SKM-1 treated with dmso at 0.1 percent for 144 hours (cell line): ENCODE data around the gene TDRD9.

ENCODE experiments used
- DNase-seq: peaks from one replicate; lab custom pipeline; 2025; ENCODE audit not compliant: unreplicated experiment; lab: John Stamatoyannopoulos, UW

TDRD9 gene

GRCh38 chr14:103984196-103984595 lies 55.9 kb downstream of the TDRD9 start:
- no peak for DNase-seq

DNA sequence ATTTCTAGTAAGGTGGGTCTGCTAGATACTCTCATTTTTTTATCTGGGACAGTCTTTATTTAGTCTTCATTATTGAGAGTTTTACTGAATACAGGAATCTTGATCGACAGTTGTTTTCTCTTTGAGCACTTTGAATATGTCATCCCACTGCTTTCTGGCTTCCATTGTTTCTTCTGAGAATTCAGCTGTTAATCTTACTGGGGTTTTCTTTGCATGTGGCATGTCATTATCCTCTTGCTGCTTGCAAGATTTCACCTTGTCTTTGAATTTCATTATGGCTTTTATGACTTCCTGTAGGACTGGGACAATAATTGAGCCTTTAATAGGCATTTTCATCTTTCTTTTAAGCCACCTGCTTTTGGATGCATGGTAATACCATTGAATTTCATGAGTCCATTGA lies 60.8 kb downstream of the TDRD9 start:
- DNase-seq, result no peak

- no peak for DNase-seq
Measured at GRCh38 chr14:103989964-103990363, 61.7 kb downstream of the TDRD9 start.

GRCh38 chr14:103994535-103995184 lies 66.4 kb downstream of the TDRD9 start:
- no peak for DNase-seq

DNA sequence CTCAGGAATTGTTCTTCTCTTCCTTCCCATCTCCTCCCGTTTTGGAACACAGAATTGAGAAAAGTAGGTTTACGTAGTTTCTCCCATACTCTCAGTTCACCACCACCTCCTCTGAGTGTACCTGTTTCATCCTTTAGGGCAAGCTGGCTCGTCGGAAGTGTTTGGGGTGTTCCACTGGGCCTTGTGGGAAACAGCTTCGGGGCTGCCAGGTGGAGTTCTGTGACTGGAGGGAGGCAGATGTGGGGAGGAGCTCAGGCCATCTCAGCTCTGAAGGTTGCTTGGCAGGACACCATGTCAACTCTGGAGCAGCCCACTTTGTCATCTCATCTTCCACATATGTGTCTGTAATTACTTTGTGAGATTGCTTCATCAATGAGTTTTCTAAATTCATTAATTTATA lies 67.6 kb downstream of the TDRD9 start:
- DNase-seq, result no peak

GRCh38 chr14:103997391-103997790 lies 69.1 kb downstream of the TDRD9 start:
- no peak for DNase-seq

GRCh38 chr14:103998027-103998426 lies 69.8 kb downstream of the TDRD9 start:
- no peak for DNase-seq

DNA sequence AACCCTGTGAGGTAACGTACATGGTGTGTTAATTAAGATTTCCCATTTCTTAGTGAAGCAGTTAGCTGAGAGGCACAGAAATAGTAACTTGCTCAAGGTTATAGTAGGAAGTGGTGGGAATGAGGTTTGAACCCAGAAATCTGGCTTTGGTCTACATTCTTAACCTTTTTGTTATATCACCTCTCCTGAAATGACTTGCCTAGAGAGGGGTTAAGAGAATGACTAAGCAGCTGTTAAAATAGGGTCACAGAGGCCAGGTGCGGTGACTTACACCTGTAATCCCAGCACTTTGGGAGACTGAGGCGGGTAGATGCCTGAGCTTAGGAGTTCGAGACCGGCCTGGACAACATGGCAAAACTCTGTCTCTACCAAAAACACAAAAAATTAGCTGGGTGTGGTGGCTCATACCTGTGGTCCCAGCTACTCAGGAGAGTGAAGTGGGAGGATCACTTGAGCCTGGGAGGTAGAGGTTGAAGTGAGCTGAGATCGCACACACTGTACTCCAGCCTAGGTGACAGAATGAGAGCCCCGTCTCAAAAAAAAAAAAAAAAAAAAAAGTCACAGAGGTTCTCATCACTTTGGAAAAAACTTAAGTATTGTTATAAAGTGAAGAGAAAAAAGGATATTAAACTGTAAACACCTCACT lies 71.7 kb downstream of the TDRD9 start:
- no peak for DNase-seq

DNA sequence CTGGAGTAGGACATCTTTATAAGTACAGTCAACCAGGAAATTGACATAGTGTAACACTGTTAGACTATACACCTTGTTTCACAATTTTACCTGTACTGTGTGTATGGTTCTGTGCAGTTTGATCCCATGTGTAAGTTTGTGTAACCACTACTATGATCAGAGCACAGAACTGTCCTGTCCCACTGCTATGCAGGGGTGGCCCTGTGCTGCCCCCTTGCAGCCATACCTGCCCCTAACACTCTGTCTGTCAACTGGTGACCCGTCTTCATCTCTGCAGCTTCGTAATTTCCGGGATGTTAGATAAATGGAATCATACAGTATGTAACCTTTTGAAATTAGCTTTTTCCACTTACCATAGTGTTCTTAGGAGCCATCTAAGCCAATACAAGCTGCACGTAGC lies 72.7 kb downstream of the TDRD9 start:
- no peak for DNase-seq

DNA sequence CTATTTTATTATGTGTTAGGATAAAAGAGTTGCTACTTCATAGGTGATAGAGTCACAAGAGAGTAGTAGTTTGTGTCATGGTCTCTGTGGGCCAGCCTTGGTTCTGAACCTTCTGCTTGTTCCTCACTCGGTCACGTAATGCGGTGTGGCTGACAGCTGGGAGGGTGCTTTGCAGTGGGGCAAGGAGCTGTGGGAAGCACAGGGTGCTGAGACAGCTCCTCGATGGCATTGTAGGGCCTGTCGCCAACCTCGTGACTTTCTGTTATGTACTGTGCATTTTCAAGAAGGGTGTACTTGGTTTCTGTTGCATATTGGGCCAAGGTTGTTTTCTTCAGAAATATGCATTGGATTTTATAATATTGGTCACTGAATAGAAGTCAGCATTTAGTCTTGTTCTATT lies 75.4 kb downstream of the TDRD9 start:
- no peak for DNase-seq

DNA sequence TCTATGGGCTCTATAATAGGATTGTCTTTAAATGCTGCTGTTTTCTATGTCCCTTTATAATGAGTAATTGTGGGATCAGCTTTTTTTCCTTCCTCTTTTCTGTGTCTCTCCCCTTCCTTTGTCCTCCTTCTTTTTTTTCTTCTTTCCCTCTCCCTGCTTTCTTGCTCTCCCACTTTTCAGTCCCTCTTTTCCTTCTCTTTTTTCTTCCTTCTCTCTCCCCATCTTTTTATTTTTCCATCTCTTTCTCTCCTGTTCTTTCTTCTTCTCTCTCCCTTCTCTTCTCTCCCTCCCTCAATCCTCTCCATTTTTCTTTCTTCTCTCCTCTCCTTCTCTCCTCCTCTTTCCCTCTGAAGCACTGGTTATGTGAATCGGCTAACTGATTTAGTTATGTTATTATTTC lies 76.6 kb downstream of the TDRD9 start:
- DNase-seq, result no peak

DNA sequence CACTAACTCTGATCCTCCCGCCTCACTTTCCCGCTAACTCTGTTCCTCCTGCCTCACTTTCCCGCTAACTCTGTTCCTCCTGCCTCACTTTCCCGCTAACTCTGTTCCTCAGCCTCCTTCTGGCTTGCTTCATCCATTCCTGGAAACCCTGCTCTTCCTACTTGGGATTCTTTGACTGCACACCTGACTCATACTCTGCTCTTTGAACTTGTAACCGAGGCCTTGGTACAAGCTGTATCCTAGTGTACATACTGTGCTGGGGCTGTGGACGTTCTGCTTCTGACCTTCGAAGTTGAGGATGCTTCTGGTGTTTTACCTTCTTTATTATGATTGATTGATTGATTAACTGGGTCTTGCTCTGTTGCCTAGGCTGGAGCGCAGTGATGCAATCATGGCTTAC lies 77.2 kb downstream of the TDRD9 start:
- no peak for DNase-seq

GRCh38 chr14:104007121-104007520 lies 78.9 kb downstream of the TDRD9 start:
- no peak for DNase-seq

GRCh38 chr14:104009297-104009696 lies 81.0 kb downstream of the TDRD9 start:
- no peak for DNase-seq

DNA sequence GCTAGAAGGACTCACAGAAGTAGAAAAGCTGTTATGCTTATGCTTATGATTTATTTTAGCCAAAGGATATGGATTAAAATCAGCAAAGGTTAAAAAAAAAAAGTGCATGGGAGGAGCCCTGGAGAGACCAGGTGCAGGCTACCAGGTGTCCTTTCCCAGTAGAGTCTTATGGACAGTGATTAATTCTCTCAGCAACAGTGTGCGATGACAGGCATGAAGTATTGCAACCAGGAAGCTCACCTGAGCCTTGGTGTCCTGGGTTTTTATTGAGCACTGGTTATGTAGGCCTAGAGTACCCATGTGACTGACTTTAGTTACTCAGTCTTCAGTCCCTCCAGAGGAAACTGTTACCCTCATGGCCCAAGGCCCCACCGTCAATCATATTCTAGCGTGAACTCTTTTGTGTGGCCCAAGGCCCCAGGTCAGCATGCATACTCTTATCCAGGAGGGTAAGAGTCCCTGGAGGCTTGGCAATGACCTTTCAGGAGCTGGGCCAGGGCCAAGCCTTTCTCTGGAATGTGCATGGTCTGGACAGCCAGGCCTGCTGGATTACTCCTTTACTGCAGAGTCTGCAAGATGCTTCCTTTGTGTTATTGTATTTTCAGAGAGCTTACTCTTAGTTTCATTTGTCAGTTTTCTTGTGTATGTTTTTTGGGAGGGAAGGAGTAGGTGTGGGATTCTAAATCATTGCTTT lies 83.7 kb downstream of the TDRD9 start:
- no peak for DNase-seq

- DNase-seq, result no peak
Measured at GRCh38 chr14:104014764-104015163, 86.5 kb downstream of the TDRD9 start.

GRCh38 chr14:104016873-104017650 lies 88.8 kb downstream of the TDRD9 start:
- DNase-seq, result no peak

- DNase-seq, result no peak
Measured at GRCh38 chr14:104019029-104019428, 90.8 kb downstream of the TDRD9 start.

- DNase-seq, result no peak
Measured at GRCh38 chr14:104019806-104020205, 91.5 kb downstream of the TDRD9 start.

DNA sequence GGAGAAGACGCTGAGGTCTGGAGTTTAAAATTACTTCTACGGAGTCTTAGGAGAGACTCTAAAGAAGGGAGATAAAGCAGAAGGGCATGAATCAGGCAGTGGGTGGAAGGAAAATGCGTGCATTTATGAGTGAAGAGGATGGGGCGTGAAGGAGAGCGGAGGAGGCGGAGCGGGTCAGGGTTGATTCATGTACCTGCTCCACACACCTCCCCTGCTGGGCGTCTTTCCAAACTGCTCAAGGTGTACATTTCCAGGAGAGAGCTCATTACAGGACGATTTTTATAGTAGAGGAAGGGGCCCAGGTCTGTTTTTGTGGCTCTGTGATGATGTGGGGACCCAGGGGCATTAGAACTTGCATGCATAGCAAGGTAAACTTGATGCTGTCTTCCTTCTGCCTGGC lies 92.2 kb downstream of the TDRD9 start:
- DNase-seq, result no peak

- DNase-seq, result no peak
Measured at GRCh38 chr14:104023325-104024055, 95.2 kb downstream of the TDRD9 start.
